ENCODE results near the gene FOXI1. TPM values are rescaled to one million over a fixed set of nuclear protein-coding genes. Genes with fewer than 3 reads are reported as not detected.

Gene FOXI1
- total RNA-seq (2012; rRNA removed): not detected in 2 replicates

DNA sequence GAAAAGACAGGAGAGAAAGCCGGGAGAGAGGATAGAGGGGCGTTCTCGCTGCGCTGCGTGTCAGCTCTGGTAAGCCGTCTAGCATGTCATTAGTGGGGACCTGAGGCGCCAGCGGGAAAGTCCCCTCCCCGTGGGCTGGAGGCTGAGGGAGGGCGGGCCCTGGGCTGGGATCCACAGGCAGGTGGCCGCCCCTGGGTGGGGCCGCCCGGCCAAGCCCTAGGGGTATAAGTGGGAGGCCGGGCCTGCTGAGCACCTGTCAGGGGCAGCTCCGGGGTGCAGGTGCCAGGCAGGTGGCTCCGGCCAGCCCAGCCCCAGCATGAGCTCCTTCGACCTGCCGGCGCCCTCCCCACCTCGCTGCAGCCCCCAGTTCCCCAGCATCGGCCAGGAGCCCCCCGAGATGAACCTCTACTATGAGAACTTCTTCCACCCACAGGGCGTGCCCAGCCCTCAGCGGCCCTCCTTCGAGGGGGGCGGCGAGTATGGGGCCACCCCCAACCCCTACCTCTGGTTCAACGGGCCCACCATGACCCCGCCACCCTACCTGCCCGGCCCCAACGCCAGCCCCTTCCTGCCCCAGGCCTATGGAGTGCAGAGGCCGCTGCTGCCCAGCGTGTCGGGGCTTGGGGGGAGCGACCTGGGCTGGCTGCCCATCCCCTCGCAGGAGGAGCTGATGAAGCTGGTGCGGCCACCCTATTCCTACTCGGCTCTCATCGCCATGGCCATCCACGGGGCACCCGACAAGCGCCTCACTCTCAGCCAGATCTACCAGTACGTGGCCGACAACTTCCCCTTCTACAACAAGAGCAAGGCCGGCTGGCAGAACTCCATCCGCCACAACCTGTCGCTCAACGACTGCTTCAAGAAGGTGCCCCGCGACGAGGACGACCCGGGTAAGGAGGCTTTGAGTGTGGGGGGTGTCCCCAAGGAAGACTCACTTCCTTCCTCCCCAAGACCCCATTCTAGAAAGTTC lies at the start of gene FOXI1:
TSS of gene FOXI1 (plus strand) at position 256 of the 970 bp plus-strand sequence. CDS start at position 317, 61 bp downstream.
- Histone ChIP-seq H3K4me1 (ENCODE audit: control insufficient read depth, insufficient read depth, low read length) (no peaks in the 10 kb centered on the region), H3K9me3 (replicated peaks; ENCODE audit: low read length) (no peaks in the 10 kb centered on the region), H3K4me3 (ENCODE audit: low read length) (no peak within 1 kb of the TSS), H3K27me3 (ENCODE audit: control insufficient read depth, insufficient read depth, low read length) (peaks cover 13% of the 10 kb centered on the region), H3K9ac (ENCODE audit: low read depth, low read length) (no peak within 1 kb of the TSS), H3K4me2 (ENCODE audit: low read length) (no peak within 1 kb of the TSS), H3K36me3 (ENCODE audit: insufficient read depth, low read length) (no peaks in the 10 kb centered on the region)

DNA sequence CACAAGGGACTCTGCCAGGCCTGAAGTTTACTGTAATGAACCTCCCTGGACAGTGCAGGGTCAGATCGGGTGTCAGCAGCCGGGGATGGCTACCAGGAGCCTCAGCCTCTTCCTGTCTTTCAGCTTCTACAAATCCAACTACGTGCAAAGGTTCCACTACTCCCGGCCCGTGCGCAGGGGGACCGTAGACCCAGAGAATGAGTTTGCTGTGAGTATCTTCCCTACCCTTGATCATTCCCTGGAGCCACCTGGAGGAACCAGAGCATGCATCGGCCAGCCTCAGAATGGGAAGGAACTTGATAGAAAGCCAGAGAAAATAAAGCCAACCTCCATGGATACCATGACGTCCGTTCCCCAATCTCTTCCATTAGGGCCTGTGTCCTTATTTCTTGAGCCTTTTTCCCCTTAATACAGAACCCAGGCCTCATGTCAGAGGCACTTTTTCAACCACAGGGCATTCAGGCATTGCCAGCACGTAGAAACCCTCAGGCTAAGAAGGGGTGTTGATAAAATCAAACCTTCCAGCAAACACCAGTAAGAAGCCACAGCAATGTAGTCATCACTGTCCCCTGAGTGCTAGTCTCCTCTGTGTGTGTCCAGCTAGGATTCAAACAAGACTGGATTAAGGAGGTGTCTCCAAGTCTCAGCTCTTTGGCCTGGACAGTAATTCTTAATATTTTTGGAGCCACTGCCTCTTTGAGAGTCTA lies 49.0 kb upstream of the FOXI1 start:
- no peaks in the 10 kb centered on the region for H3K27me3 ChIP-seq (ENCODE audit: control insufficient read depth, insufficient read depth, low read length)
- no peaks in the 10 kb centered on the region for H3K4me1 ChIP-seq (ENCODE audit: control insufficient read depth, insufficient read depth, low read length)
- H3K36me3 ChIP-seq (ENCODE audit: insufficient read depth, low read length): no peaks in the 10 kb centered on the region
- no peak overlapping the region for H3K4me2 ChIP-seq (ENCODE audit: low read length)
- H3K4me3 ChIP-seq (ENCODE audit: low read length): no peak overlapping the region
- H3K9me3 ChIP-seq (replicated peaks; ENCODE audit: low read length): no peaks in the 10 kb centered on the region
- H3K9ac ChIP-seq (ENCODE audit: low read depth, low read length): no peak overlapping the region

DNA sequence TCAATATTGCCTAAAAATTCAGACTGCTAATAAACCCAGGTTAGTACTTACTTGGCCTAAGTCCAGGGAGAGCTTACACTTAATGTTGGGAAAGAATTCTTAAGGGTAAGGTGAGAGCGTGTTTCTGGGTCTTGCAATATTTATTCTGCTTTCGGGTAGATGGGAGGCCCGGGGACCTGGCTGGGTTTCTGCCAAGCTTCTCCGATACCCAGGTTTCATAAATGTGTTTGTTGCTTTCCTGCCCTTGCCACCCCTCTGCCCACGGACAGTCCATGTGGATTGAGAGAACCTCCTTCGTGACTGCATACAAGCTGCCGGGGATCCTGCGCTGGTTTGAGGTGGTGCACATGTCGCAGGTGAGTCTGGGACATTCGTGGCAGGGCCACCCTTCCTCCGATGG lies 48.4 kb upstream of the FOXI1 start:
- H3K4me1 ChIP-seq (ENCODE audit: control insufficient read depth, insufficient read depth, low read length): no peaks in the 10 kb centered on the region
- no peaks in the 10 kb centered on the region for H3K9me3 ChIP-seq (replicated peaks; ENCODE audit: low read length)
- no peaks in the 10 kb centered on the region for H3K36me3 ChIP-seq (ENCODE audit: insufficient read depth, low read length)
- H3K4me3 ChIP-seq (ENCODE audit: low read length): no peak overlapping the region
- H3K9ac ChIP-seq (ENCODE audit: low read depth, low read length): no peak overlapping the region
- no peaks in the 10 kb centered on the region for H3K27me3 ChIP-seq (ENCODE audit: control insufficient read depth, insufficient read depth, low read length)
- H3K4me2 ChIP-seq (ENCODE audit: low read length): no peak overlapping the region

GRCh38 chr5:170059221-170059620 lies 46.5 kb upstream of the FOXI1 start:
- H3K36me3 ChIP-seq (ENCODE audit: insufficient read depth, low read length): no peaks in the 10 kb centered on the region
- no peak overlapping the region for H3K4me2 ChIP-seq (ENCODE audit: low read length)
- H3K9ac ChIP-seq (ENCODE audit: low read depth, low read length): no peak overlapping the region
- no peaks in the 10 kb centered on the region for H3K9me3 ChIP-seq (replicated peaks; ENCODE audit: low read length)
- no peaks in the 10 kb centered on the region for H3K4me1 ChIP-seq (ENCODE audit: control insufficient read depth, insufficient read depth, low read length)
- no peaks in the 10 kb centered on the region for H3K27me3 ChIP-seq (ENCODE audit: control insufficient read depth, insufficient read depth, low read length)
- H3K4me3 ChIP-seq (ENCODE audit: low read length): no peak overlapping the region

DNA sequence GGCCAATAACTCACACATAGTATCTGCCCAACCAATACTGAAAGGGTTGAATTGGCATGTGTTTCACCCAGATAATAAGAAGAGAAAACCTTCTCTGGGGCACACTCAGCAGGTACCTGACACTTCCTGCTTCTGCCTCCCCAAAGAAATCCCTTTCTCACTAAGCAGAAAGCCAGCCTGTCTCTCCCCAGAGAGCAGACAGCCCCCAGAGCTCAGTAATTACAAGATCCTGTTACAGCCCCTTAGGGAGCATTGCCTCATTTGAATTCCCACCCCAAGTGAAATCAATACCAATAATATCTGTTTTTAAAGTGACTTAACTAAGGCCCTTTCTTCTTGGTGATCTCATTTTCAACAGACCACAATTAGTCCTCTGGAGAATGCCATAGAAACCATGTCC lies 38.5 kb upstream of the FOXI1 start:
- no peaks in the 10 kb centered on the region for H3K36me3 ChIP-seq (ENCODE audit: insufficient read depth, low read length)
- no peaks in the 10 kb centered on the region for H3K9me3 ChIP-seq (replicated peaks; ENCODE audit: low read length)
- H3K4me1 ChIP-seq (ENCODE audit: control insufficient read depth, insufficient read depth, low read length): no peaks in the 10 kb centered on the region
- no peak overlapping the region for H3K9ac ChIP-seq (ENCODE audit: low read depth, low read length)
- H3K27me3 ChIP-seq (ENCODE audit: control insufficient read depth, insufficient read depth, low read length): peaks cover 2% of the 10 kb centered on the region
- H3K4me2 ChIP-seq (ENCODE audit: low read length): no peak overlapping the region
- H3K4me3 ChIP-seq (ENCODE audit: low read length): no peak overlapping the region

DNA sequence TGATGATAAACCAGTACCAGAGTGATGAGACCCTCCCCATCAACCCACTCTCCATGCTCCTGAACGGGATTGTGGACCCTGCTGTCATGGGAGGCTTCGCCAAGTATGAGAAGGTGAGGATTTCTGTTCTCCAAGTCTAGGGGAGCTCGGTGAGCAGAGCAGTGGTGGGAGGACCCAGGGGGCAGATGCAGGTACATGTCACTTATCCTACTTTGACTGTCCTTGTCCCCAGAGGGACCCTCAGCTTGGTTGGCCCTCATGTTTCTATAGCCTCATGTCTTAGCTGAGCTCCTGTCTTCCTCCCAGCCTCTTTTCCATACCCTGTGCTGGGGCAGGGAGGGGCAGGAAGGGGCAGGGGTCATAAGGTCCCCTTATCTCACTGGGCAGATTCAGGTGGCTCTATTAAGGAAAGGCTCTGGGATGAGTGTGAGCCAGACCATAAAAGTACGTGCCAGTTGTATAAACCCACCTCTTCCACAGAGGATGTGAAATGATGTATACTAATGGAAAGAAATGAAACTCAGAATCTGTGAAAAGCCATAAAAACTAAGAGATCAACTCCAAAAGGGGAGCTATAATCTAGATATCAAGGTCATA lies 38.0 kb upstream of the FOXI1 start:
- Histone ChIP-seq H3K4me2 (ENCODE audit: low read length) (no peak overlapping the region), H3K27me3 (ENCODE audit: control insufficient read depth, insufficient read depth, low read length) (peaks cover 2% of the 10 kb centered on the region), H3K4me3 (ENCODE audit: low read length) (no peak overlapping the region), H3K36me3 (ENCODE audit: insufficient read depth, low read length) (no peaks in the 10 kb centered on the region), H3K9me3 (replicated peaks; ENCODE audit: low read length) (no peaks in the 10 kb centered on the region), H3K9ac (ENCODE audit: low read depth, low read length) (no peak overlapping the region), H3K4me1 (ENCODE audit: control insufficient read depth, insufficient read depth, low read length) (no peaks in the 10 kb centered on the region)

GRCh38 chr5:170069512-170069911 lies 36.2 kb upstream of the FOXI1 start:
- Histone ChIP-seq H3K9ac (ENCODE audit: low read depth, low read length) (no peak overlapping the region), H3K27me3 (ENCODE audit: control insufficient read depth, insufficient read depth, low read length) (peaks cover 2% of the 10 kb centered on the region), H3K4me1 (ENCODE audit: control insufficient read depth, insufficient read depth, low read length) (no peaks in the 10 kb centered on the region), H3K9me3 (replicated peaks; ENCODE audit: low read length) (no peaks in the 10 kb centered on the region), H3K4me2 (ENCODE audit: low read length) (no peak overlapping the region), H3K36me3 (ENCODE audit: insufficient read depth, low read length) (no peaks in the 10 kb centered on the region), H3K4me3 (ENCODE audit: low read length) (no peak overlapping the region)

DNA sequence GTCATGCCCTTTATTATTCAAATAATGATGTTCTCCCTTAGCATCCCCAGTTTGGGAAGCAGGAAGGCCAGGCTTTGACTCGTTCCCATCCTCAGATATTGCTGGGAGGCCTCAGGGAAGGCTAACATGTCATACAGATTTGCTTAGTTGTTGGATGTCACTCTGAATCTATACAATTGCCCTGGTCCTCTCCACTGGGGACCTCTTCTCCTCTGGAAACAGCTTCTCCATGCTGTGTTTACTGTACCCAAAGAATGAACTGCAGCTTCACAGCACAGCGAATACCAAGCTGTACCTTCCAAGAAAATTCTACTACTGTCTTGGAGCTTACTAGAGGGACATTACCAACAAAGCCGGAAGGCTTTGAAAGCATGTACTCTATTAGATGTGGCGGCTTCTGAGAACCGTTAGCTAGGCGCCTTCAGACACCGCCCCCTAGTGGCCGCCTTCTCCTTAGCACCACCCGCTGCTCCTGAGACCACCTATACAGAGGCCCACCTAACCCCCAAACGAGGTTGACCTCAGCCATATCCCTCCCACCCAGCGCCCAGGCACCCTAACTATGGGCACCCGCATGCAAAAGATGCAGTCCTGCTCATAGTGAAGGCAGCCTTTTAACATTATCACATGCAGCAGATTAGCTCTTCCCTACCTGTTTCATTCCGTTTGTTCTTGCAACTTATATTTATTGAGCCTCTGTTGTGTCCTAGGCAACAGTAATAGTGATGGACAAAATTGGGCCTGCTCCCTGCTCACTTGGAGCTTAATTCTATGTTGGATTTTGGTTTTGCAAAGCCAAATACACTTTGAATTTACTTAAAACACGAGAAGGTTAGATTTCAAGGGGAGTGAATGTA lies 34.9 kb upstream of the FOXI1 start:
- no peak overlapping the region for H3K9ac ChIP-seq (ENCODE audit: low read depth, low read length)
- no peaks in the 10 kb centered on the region for H3K9me3 ChIP-seq (replicated peaks; ENCODE audit: low read length)
- H3K4me2 ChIP-seq (ENCODE audit: low read length): no peak overlapping the region
- no peak overlapping the region for H3K4me3 ChIP-seq (ENCODE audit: low read length)
- H3K27me3 ChIP-seq (ENCODE audit: control insufficient read depth, insufficient read depth, low read length): peaks cover 2% of the 10 kb centered on the region
- H3K36me3 ChIP-seq (ENCODE audit: insufficient read depth, low read length): no peaks in the 10 kb centered on the region
- H3K4me1 ChIP-seq (ENCODE audit: control insufficient read depth, insufficient read depth, low read length): no peaks in the 10 kb centered on the region

DNA sequence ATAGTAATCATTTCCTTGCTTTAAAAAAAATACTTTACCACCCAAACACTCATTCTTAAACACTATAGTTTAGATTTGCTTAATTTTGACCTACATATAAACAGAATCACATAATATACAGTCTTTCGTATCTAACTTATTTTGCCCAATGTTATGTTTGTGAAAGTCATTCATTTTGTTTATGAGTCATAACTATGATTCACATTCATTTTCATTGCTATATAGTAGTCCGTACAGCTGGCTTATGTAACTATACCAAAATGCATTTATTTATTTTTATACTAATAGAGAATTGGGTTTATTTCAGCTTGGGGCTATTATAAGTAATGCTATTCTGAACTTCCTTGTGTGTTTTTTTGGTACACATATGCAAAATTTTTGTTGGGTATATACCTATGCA lies 33.9 kb upstream of the FOXI1 start:
- Histone ChIP-seq H3K4me1 (ENCODE audit: control insufficient read depth, insufficient read depth, low read length) (no peaks in the 10 kb centered on the region), H3K4me3 (ENCODE audit: low read length) (no peak overlapping the region), H3K9me3 (replicated peaks; ENCODE audit: low read length) (no peaks in the 10 kb centered on the region), H3K27me3 (ENCODE audit: control insufficient read depth, insufficient read depth, low read length) (peaks cover 2% of the 10 kb centered on the region), H3K36me3 (ENCODE audit: insufficient read depth, low read length) (no peaks in the 10 kb centered on the region), H3K4me2 (ENCODE audit: low read length) (no peak overlapping the region), H3K9ac (ENCODE audit: low read depth, low read length) (no peak overlapping the region)

DNA sequence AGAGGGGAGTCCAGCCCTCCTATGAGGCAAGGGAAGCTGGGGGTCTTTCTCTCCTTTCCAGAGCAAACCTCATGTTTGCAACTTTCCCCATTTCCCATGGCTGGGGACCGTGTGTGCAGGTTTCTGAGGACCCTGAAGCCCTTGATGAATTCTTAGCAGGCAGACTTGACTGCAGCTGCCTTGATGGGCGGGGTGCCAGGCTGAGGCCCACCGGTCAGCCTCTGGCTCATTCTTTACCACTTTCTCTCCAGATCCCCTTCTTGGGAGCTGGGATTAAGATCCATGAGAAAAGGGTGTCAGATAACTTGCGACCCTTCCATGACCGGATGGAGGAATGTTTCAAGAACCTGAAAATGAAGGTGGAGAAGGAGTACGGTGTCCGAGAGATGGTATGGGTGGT lies 30.0 kb upstream of the FOXI1 start:
- Histone ChIP-seq H3K9ac (ENCODE audit: low read depth, low read length) (no peak overlapping the region), H3K36me3 (ENCODE audit: insufficient read depth, low read length) (no peaks in the 10 kb centered on the region), H3K9me3 (replicated peaks; ENCODE audit: low read length) (no peaks in the 10 kb centered on the region), H3K27me3 (ENCODE audit: control insufficient read depth, insufficient read depth, low read length) (peaks cover under 1% of the 10 kb centered on the region), H3K4me3 (ENCODE audit: low read length) (no peak overlapping the region), H3K4me1 (ENCODE audit: control insufficient read depth, insufficient read depth, low read length) (no peaks in the 10 kb centered on the region), H3K4me2 (ENCODE audit: low read length) (no peak overlapping the region)

DNA sequence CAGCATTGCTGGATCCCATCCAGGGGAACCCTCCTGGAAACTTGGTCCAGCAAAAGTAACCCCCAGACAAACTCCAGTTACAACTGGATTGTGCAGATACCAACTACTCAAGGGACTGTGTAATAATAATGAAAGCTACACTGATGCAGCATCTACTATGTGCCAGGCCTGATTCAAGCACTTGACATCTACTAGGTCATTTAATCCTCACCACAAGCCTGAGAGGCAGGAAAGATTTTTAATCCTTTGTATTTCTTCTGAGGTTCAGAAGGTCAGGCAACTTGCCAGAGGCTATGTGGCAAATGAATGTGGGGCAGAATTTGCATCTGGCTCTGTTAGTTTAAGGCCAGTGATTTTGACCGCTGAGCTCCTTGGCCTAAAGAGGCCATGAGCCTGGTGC lies 29.5 kb upstream of the FOXI1 start:
- Histone ChIP-seq H3K9me3 (replicated peaks; ENCODE audit: low read length) (no peaks in the 10 kb centered on the region), H3K36me3 (ENCODE audit: insufficient read depth, low read length) (no peaks in the 10 kb centered on the region), H3K27me3 (ENCODE audit: control insufficient read depth, insufficient read depth, low read length) (no peaks in the 10 kb centered on the region), H3K9ac (ENCODE audit: low read depth, low read length) (no peak overlapping the region), H3K4me2 (ENCODE audit: low read length) (no peak overlapping the region), H3K4me3 (ENCODE audit: low read length) (no peak overlapping the region), H3K4me1 (ENCODE audit: control insufficient read depth, insufficient read depth, low read length) (no peaks in the 10 kb centered on the region)

All from skeletal muscle satellite cell (primary cell).